DMS79 treated with DMSO at 0.1 percent for 48 hours (cell line): ENCODE measurements around the gene CD164.
"Not testable (repeated sequence)": the region's sequence is repeated elsewhere in the genome, so short reads cannot be mapped to it uniquely, and the experiment has no call there.

ENCODE experiments used
- DNase-seq: peaks from one replicate; lab custom pipeline; 2025; lab: John Stamatoyannopoulos, UW

The CD164 gene

GRCh38 chr6:109342911-109343310, 39.4 kb downstream of the CD164 start:
- DNase-seq = no peak

GRCh38 chr6:109342506-109342905, 39.8 kb downstream of the CD164 start:
- DNase-seq = no peak

- DNase-seq = no peak
Measured at GRCh38 chr6:109340811-109341210, 41.5 kb downstream of the CD164 start.

- DNase-seq = no peak
Measured at GRCh38 chr6:109339906-109340678, 42.2 kb downstream of the CD164 start.

- DNase-seq = peak; percentile 37
Measured at GRCh38 chr6:109336221-109336961, 45.9 kb downstream of the CD164 start.

GRCh38 chr6:109333870-109334269, 48.4 kb downstream of the CD164 start:
- not testable (repeated sequence) for DNase-seq

GRCh38 chr6:109332748-109333147, 49.5 kb downstream of the CD164 start:
- no peak for DNase-seq

- no peak for DNase-seq
Measured at GRCh38 chr6:109331081-109331480, 51.2 kb downstream of the CD164 start.

GRCh38 chr6:109330263-109330662, 52.0 kb downstream of the CD164 start:
- DNase-seq = no peak

- no peak for DNase-seq
Measured at GRCh38 chr6:109328629-109329028, 53.6 kb downstream of the CD164 start.

GRCh38 chr6:109327959-109328358, 54.3 kb downstream of the CD164 start:
- DNase-seq = no peak

GRCh38 chr6:109327491-109327890, 54.8 kb downstream of the CD164 start:
- no peak for DNase-seq

- no peak for DNase-seq
Measured at GRCh38 chr6:109326351-109326750, 55.9 kb downstream of the CD164 start.

GRCh38 chr6:109325400-109325801, 56.9 kb downstream of the CD164 start:
- DNase-seq = no peak

- no peak for DNase-seq
Measured at GRCh38 chr6:109323241-109323640, 59.0 kb downstream of the CD164 start.

GRCh38 chr6:109322825-109323224, 59.4 kb downstream of the CD164 start:
- DNase-seq = no peak

GRCh38 chr6:109321752-109322151, 60.5 kb downstream of the CD164 start:
- peak; percentile 28 for DNase-seq

GRCh38 chr6:109320072-109320471, 62.2 kb downstream of the CD164 start:
- DNase-seq = no peak

- DNase-seq = no peak
Measured at GRCh38 chr6:109318328-109318876, 63.9 kb downstream of the CD164 start.

GRCh38 chr6:109316909-109317308, 65.4 kb downstream of the CD164 start:
- DNase-seq = no peak
